ENCODE results near the gene BCKDHA. TPM values are rescaled to one million over a fixed set of nuclear protein-coding genes. Genes with fewer than 3 reads are reported as not detected.

The BCKDHA gene
- total RNA-seq, 1 donor from 2014 or later = 9.2 TPM

DNA sequence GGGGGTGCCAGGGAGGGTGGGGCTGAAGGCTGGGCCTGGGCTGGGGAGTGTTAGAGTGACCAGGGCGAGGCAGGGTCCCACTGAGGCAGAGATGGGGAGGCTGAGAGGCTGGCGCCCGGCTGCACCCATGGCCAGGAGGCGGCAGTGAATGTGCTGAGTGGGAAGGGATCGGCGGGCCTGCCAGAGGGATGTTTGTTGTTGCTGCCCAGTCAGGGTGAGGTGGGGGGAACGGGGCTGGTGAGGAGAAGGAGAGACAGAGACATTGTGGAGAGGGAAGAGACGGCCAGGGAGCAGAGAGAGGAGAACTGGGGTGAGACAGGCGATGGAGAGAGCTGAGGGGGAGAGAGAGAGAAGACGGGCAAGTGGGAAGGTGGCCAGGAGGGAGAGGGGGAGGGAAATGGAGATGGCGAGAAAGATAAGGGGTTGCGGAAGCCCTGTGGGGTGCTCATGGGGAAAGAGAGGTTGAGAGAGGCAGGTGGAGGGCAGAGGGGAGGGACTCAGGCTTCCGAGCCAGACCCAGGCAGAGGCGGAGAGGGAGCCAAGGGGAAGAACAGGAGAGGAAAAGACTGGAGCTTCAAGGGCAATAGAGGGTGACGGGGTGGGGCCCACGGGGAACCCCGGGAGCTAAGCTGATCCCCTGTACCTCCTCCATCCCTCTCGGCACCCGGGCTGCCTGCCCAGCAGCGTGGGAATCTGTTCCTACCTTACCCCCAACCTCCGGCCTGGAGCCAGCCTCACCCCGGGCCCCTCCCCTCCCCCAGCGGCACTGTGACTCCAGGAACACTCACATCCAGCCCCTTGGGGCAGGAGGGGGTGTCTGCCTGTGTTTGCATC lies 30.2 kb downstream of the BCKDHA start:
- Histone ChIP-seq H3K79me2 (ENCODE audit: insufficient read depth, low read length) (no peaks in the 10 kb centered on the region), H3K27ac (ENCODE audit: low read depth, low read length) (no peak overlapping the region), H3K4me3 (ENCODE audit: insufficient read depth, low read depth, low read length) (no peak overlapping the region), H3K27me3 (ENCODE audit: insufficient read depth, low read length) (no peaks in the 10 kb centered on the region), H3K9ac (ENCODE audit: low read length) (peak overlapping the region; percentile 58), H2AFZ (ENCODE audit: low read depth, low read length) (peak overlapping the region; percentile 52), H3K4me1 (ENCODE audit: insufficient read depth, low read length) (peaks cover 9% of the 10 kb centered on the region), H3K9me3 (ENCODE audit: insufficient read depth, low read depth, low read length) (no peaks in the 10 kb centered on the region), H3K36me3 (ENCODE audit: insufficient read depth, low read length) (peaks cover 9% of the 10 kb centered on the region), H3K4me2 (ENCODE audit: low read length) (peak overlapping the region; percentile 80), H4K20me1 (ENCODE audit: insufficient read depth, low read length) (peaks cover 3% of the 10 kb centered on the region)
- no peak for TF ChIP-seq CTCF (IDR thresholded peaks at IDR 0.05; ENCODE audit: insufficient read depth, low read depth, low read length)
- no peaks in the 10 kb centered on the region for H3K27me3 Mint-ChIP-seq (ENCODE audit: low read depth, unreplicated experiment)
- H3K4me1 Mint-ChIP-seq (ENCODE audit: low read depth, unreplicated experiment) = peaks cover 14% of the 10 kb centered on the region
- H3K27ac Mint-ChIP-seq (ENCODE audit: unreplicated experiment) = peak overlapping the region; percentile 34
- H3K36me3 Mint-ChIP-seq (ENCODE audit: low read depth, unreplicated experiment) = peaks cover 11% of the 10 kb centered on the region
- FAIRE-seq (no peak), DNase-seq (ENCODE audit: low read depth) (no peak)
- no peaks in the 10 kb centered on the region for H3K9me3 Mint-ChIP-seq (ENCODE audit: unreplicated experiment)
- H3K4me3 Mint-ChIP-seq (ENCODE audit: unreplicated experiment) = peak overlapping the region; percentile 77

DNA sequence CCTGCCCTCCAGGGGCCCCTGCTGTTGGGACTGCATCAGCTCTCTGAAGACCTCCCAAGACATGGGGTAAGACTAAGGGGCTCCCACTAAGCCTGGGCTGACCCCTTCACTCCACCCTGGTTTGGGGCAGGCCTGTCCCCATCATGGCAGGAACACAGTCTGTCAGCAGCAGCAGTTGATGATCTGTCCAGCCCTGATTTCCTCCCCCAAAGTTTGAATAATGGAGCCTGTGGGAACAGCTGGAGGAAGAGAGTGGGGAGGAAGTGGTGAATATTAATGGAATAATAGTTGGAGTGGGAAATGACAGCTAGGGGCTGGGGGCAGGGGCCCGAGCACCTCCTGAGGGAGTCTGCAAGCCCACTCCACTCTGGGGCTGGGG lies 30.9 kb downstream of the BCKDHA start:
- peaks cover 14% of the 10 kb centered on the region for H3K4me1 Mint-ChIP-seq (ENCODE audit: low read depth, unreplicated experiment)
- FAIRE-seq (no peak), DNase-seq (ENCODE audit: low read depth) (no peak)
- Histone ChIP-seq H3K9ac (ENCODE audit: low read length) (no peak overlapping the region), H3K79me2 (ENCODE audit: insufficient read depth, low read length) (no peaks in the 10 kb centered on the region), H3K9me3 (ENCODE audit: insufficient read depth, low read depth, low read length) (no peaks in the 10 kb centered on the region), H3K4me2 (ENCODE audit: low read length) (peak overlapping the region; percentile 80), H3K27me3 (ENCODE audit: insufficient read depth, low read length) (no peaks in the 10 kb centered on the region), H3K4me1 (ENCODE audit: insufficient read depth, low read length) (peaks cover 9% of the 10 kb centered on the region), H3K27ac (ENCODE audit: low read depth, low read length) (no peak overlapping the region), H3K4me3 (ENCODE audit: insufficient read depth, low read depth, low read length) (no peak overlapping the region), H2AFZ (ENCODE audit: low read depth, low read length) (no peak overlapping the region), H4K20me1 (ENCODE audit: insufficient read depth, low read length) (peaks cover 3% of the 10 kb centered on the region), H3K36me3 (ENCODE audit: insufficient read depth, low read length) (peaks cover 9% of the 10 kb centered on the region)
- H3K4me3 Mint-ChIP-seq (ENCODE audit: unreplicated experiment) = peak overlapping the region; percentile 64
- TF ChIP-seq CTCF (IDR thresholded peaks at IDR 0.05; ENCODE audit: insufficient read depth, low read depth, low read length) (no peak), EZH2 (IDR thresholded peaks at IDR 0.05; ENCODE audit: insufficient read depth, low read length) (no peak)
- H3K36me3 Mint-ChIP-seq (ENCODE audit: low read depth, unreplicated experiment) = peaks cover 11% of the 10 kb centered on the region
- no peaks in the 10 kb centered on the region for H3K27me3 Mint-ChIP-seq (ENCODE audit: low read depth, unreplicated experiment)
- H3K9me3 Mint-ChIP-seq (ENCODE audit: unreplicated experiment) = no peaks in the 10 kb centered on the region
- no peak overlapping the region for H3K27ac Mint-ChIP-seq (ENCODE audit: unreplicated experiment)

DNA sequence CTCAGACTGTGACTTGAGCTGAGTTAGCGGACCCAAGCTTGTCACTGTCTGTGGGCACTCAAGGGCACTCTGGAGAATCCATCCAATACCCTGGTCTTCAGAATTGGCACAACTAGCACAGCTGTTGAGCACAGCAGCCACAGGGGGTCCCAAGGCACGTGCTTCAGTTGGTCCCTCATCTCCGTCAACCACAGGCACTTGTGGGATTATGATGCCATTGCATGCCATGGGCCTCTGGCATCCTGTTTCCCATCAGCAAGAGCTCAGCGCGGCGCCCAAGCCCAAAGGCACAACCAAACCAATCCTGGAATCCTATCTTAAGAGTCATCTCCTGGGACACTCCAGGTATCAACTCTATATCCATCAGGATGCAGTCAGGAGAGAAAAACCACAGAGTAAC lies 33.3 kb downstream of the BCKDHA start:
- DNase-seq (ENCODE audit: low read depth) = no peak
- Histone ChIP-seq H2AFZ (ENCODE audit: low read depth, low read length) (no peak overlapping the region), H3K4me2 (ENCODE audit: low read length) (no peak overlapping the region), H3K79me2 (ENCODE audit: insufficient read depth, low read length) (no peaks in the 10 kb centered on the region), H3K4me1 (ENCODE audit: insufficient read depth, low read length) (peaks cover 9% of the 10 kb centered on the region), H3K9me3 (ENCODE audit: insufficient read depth, low read depth, low read length) (no peaks in the 10 kb centered on the region), H3K36me3 (ENCODE audit: insufficient read depth, low read length) (peaks cover 9% of the 10 kb centered on the region), H3K9ac (ENCODE audit: low read length) (no peak overlapping the region), H3K27ac (ENCODE audit: low read depth, low read length) (no peak overlapping the region), H4K20me1 (ENCODE audit: insufficient read depth, low read length) (peaks cover 3% of the 10 kb centered on the region), H3K27me3 (ENCODE audit: insufficient read depth, low read length) (no peaks in the 10 kb centered on the region), H3K4me3 (ENCODE audit: insufficient read depth, low read depth, low read length) (no peak overlapping the region)
- peaks cover 9% of the 10 kb centered on the region for H3K36me3 Mint-ChIP-seq (ENCODE audit: low read depth, unreplicated experiment)
- H3K4me3 Mint-ChIP-seq (ENCODE audit: unreplicated experiment) = no peak overlapping the region
- peaks cover 14% of the 10 kb centered on the region for H3K4me1 Mint-ChIP-seq (ENCODE audit: low read depth, unreplicated experiment)
- FAIRE-seq = no peak
- no peak overlapping the region for H3K27ac Mint-ChIP-seq (ENCODE audit: unreplicated experiment)
- H3K9me3 Mint-ChIP-seq (ENCODE audit: unreplicated experiment) = no peaks in the 10 kb centered on the region
- no peaks in the 10 kb centered on the region for H3K27me3 Mint-ChIP-seq (ENCODE audit: low read depth, unreplicated experiment)
- TF ChIP-seq EZH2 (IDR thresholded peaks at IDR 0.05; ENCODE audit: insufficient read depth, low read length) = no peak
- TF ChIP-seq CTCF (IDR thresholded peaks at IDR 0.05; ENCODE audit: insufficient read depth, low read depth, low read length) = no peak

All from astrocyte (in vitro differentiated cells and primary cell).